Suppressor macrophage treated with lipopolysaccharide for 4 hours (primary cell): ENCODE data around the gene CWC25.

Experiments used
- DNase-seq: peaks from one replicate; pipeline ENCODE4 v3.0.0-alpha.2; 2020

CWC25 gene

DNA sequence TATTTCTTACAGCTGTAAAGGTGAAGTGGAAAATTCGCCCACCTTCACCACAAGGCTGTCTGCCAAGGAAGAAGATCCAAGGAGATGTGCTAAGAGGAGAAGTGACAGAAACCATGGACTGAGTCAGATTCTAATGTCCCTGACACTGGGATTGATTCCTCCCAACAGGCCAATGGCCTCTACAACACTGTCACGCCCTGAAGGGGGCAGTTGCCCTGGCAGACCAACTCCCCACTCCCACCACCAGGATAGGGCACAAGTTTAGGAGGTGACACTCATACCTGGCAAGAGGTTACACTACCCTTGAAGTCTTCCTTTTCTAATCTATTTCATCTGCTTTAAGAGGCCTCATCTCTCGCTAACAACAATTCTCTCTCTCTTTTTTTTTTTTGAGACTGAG, 41.9 kb downstream of the CWC25 start:
- no peak for DNase-seq

GRCh38 chr17:38779965-38780752, 45.0 kb downstream of the CWC25 start:
- no peak for DNase-seq

GRCh38 chr17:38777641-38778250, 47.4 kb downstream of the CWC25 start:
- no peak for DNase-seq

DNA sequence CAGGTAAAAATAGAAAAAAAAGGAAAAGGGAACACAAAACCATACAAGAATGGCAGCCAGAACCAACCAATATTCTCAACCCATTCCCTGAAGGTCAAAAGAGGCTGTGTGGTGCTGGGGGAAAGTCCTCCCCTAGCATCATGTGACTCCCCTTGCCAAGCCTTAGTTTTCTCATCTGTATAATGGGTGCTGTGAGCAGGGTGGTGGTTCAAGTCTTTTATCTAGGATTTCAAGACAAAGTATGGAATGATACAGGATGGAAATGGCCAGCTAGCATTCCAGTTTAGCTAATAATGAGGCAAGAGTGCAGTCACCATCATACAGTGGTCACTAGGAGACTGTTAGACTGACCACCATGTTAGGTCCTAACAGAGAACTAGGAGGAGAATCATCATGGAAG, 51.9 kb downstream of the CWC25 start:
- DNase-seq, result no peak

DNA sequence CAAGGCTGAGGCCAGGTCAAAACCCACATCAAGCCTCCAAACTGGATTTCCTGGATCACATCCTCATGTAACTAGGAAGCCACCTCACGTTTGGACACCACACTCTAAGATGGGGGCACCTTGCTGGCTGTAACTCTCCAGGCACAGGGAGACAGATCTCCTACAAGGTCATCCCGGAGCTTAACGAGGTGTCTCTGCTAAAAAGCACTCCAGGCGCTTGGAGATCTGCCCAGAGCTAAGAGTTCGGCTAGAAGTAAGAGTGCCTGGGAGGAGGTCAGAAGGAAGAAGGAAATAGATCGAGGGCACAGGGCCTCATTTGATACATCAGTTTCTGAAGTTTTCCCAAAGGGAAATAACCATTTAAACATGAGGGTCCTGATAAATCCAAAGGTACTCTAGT, 56.7 kb downstream of the CWC25 start:
- DNase-seq, result no peak

GRCh38 chr17:38766341-38766740, 58.8 kb downstream of the CWC25 start:
- DNase-seq, result no peak

DNA sequence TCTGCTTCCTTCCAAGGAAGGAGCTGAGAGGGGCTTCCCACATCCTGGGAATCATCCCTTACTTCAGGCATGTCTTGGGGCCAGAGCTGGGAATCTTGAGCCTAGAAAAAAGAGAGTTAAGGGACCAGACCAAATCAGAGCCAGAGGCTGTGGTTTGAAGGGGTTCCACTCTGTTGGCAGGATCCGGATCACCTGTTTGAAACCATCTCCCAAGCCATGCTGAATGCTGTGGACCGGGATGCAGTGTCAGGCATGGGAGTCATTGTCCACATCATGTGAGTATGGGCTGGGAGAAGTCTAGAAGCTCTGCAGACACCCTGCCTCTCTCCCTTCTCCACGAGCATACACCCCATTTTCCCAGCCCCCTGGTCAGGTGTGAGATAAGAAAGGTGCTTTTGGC, 62.9 kb downstream of the CWC25 start:
- DNase-seq, result no peak

GRCh38 chr17:38761612-38762011, 63.5 kb downstream of the CWC25 start:
- DNase-seq, result no peak

DNA sequence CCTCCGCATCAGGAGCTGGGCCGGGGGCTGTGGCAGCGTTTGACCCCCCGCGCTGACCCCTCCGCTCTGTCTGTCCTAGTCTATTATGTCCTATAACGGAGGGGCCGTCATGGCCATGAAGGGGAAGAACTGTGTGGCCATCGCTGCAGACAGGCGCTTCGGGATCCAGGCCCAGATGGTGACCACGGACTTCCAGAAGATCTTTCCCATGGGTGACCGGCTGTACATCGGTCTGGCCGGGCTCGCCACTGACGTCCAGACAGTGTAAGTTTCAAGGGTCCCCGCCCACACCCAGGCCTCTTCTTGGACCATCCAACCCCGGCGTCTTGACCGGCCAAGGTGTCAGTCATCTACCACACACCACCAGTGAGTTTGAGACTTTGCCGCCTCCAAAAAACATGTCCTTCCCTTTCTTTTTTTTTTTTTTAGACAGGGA, 72.0 kb downstream of the CWC25 start:
- no peak for DNase-seq

- DNase-seq, result peak; percentile 100
Observed at GRCh38 chr17:38752308-38753070, 72.6 kb downstream of the CWC25 start, which contains the start of gene PSMB3. TSS of gene PSMB3 (plus strand) at chr17:38752741. CDS start at chr17:38752827, 86 bp downstream.

DNA sequence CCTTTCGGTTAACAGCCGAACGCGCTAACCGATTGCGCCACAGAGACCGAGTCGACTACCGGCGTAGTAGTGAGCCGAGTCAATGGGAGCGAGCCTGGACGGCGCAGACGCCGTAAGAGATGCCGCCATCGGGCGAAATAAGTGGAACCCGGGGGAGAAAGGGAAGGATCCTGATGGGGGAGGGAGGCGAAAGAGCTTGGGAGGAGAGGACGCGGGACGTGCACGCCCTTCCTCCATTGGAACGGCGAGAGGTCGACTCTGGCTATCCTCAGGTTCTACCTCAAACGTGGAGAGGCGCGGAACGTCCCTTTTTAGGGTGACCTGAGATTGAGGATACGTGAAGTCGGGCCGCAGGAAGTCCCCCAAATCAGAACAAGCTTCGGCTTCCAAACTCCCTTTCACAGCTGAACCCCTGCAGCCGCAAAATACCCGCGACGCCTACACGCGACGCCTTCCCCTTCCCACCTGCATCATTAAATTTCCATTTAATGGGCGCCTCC, 73.3 kb downstream of the CWC25 start:
- DNase-seq, result peak; percentile 87

- no peak for DNase-seq
Observed at GRCh38 chr17:38751144-38751807, 73.8 kb downstream of the CWC25 start.
